ENCODE results near the gene OCA2. TPM values are rescaled to one million over a fixed set of nuclear protein-coding genes. Genes with fewer than 3 reads are reported as not detected.

The OCA2 gene
- total and polyA plus RNA-seq, 12 donors: 0.13 to 0.44 (median 0.23) TPM; not detected in 7

DNA sequence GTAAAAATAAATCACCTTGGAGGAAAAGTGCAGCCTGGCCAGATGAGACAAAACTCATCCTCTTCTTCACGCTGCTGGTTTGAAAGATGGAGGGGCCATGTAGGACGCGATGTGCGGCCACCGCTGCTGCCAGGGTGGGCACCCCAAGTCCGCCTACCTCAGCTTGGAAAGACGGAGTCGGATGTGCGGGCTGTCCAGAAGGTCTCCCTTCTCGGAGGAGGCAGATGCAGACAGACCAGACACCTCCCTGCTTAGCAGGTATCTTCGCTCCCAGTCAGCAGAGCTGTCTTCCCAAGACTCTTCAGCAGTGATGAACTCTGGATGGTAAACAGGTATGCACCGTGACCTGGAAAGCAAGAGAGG lies 71.4 kb downstream of the OCA2 start:
- TF ChIP-seq POLR2A (IDR thresholded peaks at IDR 0.05): no peak
- TF ChIP-seq, protein P1, sequence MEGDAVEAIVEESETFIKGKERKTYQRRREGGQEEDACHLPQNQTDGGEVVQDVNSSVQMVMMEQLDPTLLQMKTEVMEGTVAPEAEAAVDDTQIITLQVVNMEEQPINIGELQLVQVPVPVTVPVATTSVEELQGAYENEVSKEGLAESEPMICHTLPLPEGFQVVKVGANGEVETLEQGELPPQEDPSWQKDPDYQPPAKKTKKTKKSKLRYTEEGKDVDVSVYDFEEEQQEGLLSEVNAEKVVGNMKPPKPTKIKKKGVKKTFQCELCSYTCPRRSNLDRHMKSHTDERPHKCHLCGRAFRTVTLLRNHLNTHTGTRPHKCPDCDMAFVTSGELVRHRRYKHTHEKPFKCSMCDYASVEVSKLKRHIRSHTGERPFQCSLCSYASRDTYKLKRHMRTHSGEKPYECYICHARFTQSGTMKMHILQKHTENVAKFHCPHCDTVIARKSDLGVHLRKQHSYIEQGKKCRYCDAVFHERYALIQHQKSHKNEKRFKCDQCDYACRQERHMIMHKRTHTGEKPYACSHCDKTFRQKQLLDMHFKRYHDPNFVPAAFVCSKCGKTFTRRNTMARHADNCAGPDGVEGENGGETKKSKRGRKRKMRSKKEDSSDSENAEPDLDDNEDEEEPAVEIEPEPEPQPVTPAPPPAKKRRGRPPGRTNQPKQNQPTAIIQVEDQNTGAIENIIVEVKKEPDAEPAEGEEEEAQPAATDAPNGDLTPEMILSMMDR (IDR thresholded peaks at IDR 0.05): no peak
- Histone ChIP-seq H3K27ac (no peak overlapping the region), H3K9me3 (replicated peaks in 1 of 3) (no peaks in the 10 kb centered on the region), H3K36me3 (replicated peaks in 1 of 2) (no peaks in the 10 kb centered on the region), H3K27me3 (no peaks in the 10 kb centered on the region), H3K4me1 (replicated peaks in 1 of 2) (no peaks in the 10 kb centered on the region), H3K4me3 (no peak overlapping the region)
- 88 to 97% (median 94%) methylated on average over 11 to 12 of the region's 12 CpGs for WGBS, 4 donors
- no peak for DNase-seq
- intact Hi-C loops (cut with DNase I): no loop called here

GRCh38 chr15:28026764-28027713 lies 72.1 kb downstream of the OCA2 start:
- intact Hi-C loops (cut with DNase I): no loop called here
- no peaks in the 10 kb centered on the region for H3K36me3 ChIP-seq (replicated peaks in 1 of 2)
- H3K27me3 ChIP-seq: no peaks in the 10 kb centered on the region
- DNase-seq: no peak
- H3K4me3 ChIP-seq: no peak overlapping the region
- H3K9me3 ChIP-seq (replicated peaks in 1 of 3): no peaks in the 10 kb centered on the region
- TF ChIP-seq, protein P1 (IDR thresholded peaks at IDR 0.05): no peak
- no peak for TF ChIP-seq POLR2A (IDR thresholded peaks at IDR 0.05)
- no peaks in the 10 kb centered on the region for H3K4me1 ChIP-seq (replicated peaks in 1 of 2)
- H3K27ac ChIP-seq: no peak overlapping the region
- 91 to 94% (median 93%) methylated on average over 41 to 45 of the region's 45 CpGs for WGBS, 4 donors

DNA sequence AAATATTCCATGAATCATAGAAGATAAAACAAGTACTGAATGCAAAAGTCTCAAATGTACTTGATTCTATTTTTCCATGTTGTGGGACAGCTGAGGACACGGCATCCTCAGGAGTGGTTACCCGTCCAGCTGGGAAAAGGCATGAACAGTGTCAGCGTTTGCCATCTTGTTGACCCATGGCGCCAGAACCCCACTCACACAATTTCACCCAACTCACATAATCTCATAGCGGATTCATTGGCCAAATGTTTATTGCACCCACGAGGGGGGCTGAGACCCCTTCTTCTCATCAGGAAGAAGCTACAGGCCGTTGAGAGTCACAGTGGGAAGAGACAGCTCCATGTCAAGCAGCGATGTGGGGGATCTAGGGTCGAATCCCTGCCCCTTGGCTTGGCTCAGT lies 72.9 kb downstream of the OCA2 start:
- Histone ChIP-seq H3K27ac (no peak overlapping the region), H3K4me1 (replicated peaks in 1 of 2) (no peaks in the 10 kb centered on the region), H3K27me3 (no peaks in the 10 kb centered on the region), H3K4me3 (no peak overlapping the region), H3K36me3 (replicated peaks in 1 of 2) (no peaks in the 10 kb centered on the region), H3K9me3 (replicated peaks in 1 of 3) (no peaks in the 10 kb centered on the region)
- no peak for DNase-seq
- WGBS, 4 donors: 81 to 90% (median 87%) methylated on average over 7 to 9 of the region's 9 CpGs
- TF ChIP-seq, protein P1 (IDR thresholded peaks at IDR 0.05): no peak
- no peak for TF ChIP-seq POLR2A (IDR thresholded peaks at IDR 0.05)
- intact Hi-C loops (cut with DNase I): no loop called here

DNA sequence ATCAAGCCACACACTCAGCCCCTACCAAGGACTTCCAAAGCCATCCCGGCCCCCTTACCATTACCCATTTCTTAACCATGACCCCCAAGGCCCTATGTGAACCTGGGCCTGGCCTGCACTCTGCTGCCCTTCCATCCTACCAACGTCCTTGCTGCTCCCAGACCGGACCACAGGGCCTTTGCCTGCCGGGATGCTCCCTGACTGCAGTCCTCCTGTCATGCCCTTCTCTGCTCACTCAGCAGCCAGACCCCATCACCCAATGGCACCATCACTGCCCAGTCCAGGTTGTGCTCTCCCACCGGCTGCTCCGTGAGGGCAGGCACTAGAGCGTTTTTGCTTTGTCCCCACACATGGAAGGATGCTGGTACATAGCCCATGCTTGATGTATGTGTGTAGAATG lies 73.7 kb downstream of the OCA2 start:
- TF ChIP-seq, protein P1 (IDR thresholded peaks at IDR 0.05): no peak
- no peak for TF ChIP-seq POLR2A (IDR thresholded peaks at IDR 0.05)
- WGBS, 4 donors: 84 to 95% (median 87%) methylated on average over 6 to 7 of the region's 7 CpGs
- no peaks in the 10 kb centered on the region for H3K9me3 ChIP-seq (replicated peaks in 1 of 3)
- H3K36me3 ChIP-seq (replicated peaks in 1 of 2): no peaks in the 10 kb centered on the region
- H3K27ac ChIP-seq: no peak overlapping the region
- intact Hi-C loops (cut with DNase I): no loop called here
- no peaks in the 10 kb centered on the region for H3K27me3 ChIP-seq
- no peaks in the 10 kb centered on the region for H3K4me1 ChIP-seq (replicated peaks in 1 of 2)
- no peak for DNase-seq
- H3K4me3 ChIP-seq: no peak overlapping the region
